SW480 (cell line): ENCODE data around the gene ADPRM.
A peak's percentile ranks its signal among the peaks of the same experiment; 100 is the strongest.
"Not testable (repeated sequence)": the region's sequence is repeated elsewhere in the genome, so short reads cannot be mapped to it uniquely, and the experiment has no call there.

Experiments
- DNase-seq: peaks from one replicate; pipeline ENCODE4 v3.0.0-alpha.2; 2016; ENCODE audit warnings: low spot score

The ADPRM gene

GRCh38 chr17:10697092-10698081 is at the start of gene ADPRM, which contains the start of gene SCO1:
Gene ADPRM (plus strand): TSS chr17:10697594. CDS start chr17:10704927, 7,333 bp downstream.
Gene SCO1 (minus strand): TSS chr17:10697533. CDS start chr17:10697507, 26 bp downstream.
- peak; percentile 93 for DNase-seq

GRCh38 chr17:10648381-10648780 is 49.0 kb upstream of the ADPRM start:
- no peak for DNase-seq

GRCh38 chr17:10648956-10649355 is 48.4 kb upstream of the ADPRM start:
- DNase-seq = no peak

- DNase-seq = no peak
Observed at GRCh38 chr17:10649602-10650001, 47.8 kb upstream of the ADPRM start.

- DNase-seq = no peak
Observed at GRCh38 chr17:10651927-10652326, 45.5 kb upstream of the ADPRM start.

GRCh38 chr17:10652984-10653659 is 44.3 kb upstream of the ADPRM start:
- DNase-seq = no peak

- DNase-seq = no peak
Observed at GRCh38 chr17:10653987-10654386, 43.4 kb upstream of the ADPRM start.

- DNase-seq = no peak
Observed at GRCh38 chr17:10657148-10657547, 40.2 kb upstream of the ADPRM start, which contains the start of gene MYH3. Gene MYH3 (minus strand): TSS chr17:10657309. CDS start chr17:10655064, 2,245 bp downstream.

GRCh38 chr17:10657879-10658278 is 39.5 kb upstream of the ADPRM start:
- no peak for DNase-seq

GRCh38 chr17:10661437-10661836 is 36.0 kb upstream of the ADPRM start:
- DNase-seq = no peak

- DNase-seq = no peak
Observed at GRCh38 chr17:10663231-10663630, 34.2 kb upstream of the ADPRM start.

GRCh38 chr17:10664571-10664970 is 32.8 kb upstream of the ADPRM start:
- DNase-seq = no peak

- DNase-seq = no peak
Observed at GRCh38 chr17:10666906-10667305, 30.5 kb upstream of the ADPRM start.

GRCh38 chr17:10668775-10669174 is 28.6 kb upstream of the ADPRM start:
- DNase-seq = no peak

GRCh38 chr17:10673312-10673711 is 24.1 kb upstream of the ADPRM start:
- no peak for DNase-seq

- DNase-seq = no peak
Observed at GRCh38 chr17:10674704-10675103, 22.7 kb upstream of the ADPRM start.

- no peak for DNase-seq
Observed at GRCh38 chr17:10681866-10682446, 15.4 kb upstream of the ADPRM start.

GRCh38 chr17:10683853-10684252 is 13.5 kb upstream of the ADPRM start:
- peak; percentile 10 for DNase-seq

- DNase-seq = no peak
Observed at GRCh38 chr17:10687499-10687898, 9.9 kb upstream of the ADPRM start.

- DNase-seq = not testable (repeated sequence)
Observed at GRCh38 chr17:10695875-10696407, 1.5 kb upstream of the ADPRM start.

GRCh38 chr17:10698096-10698818 is 863 bp downstream of the ADPRM start:
- peak; percentile 8 for DNase-seq
